GM12873 (cell line): ENCODE results near the gene ASPRV1.

Source experiments
- TF ChIP-seq, protein P1 (sequence below): IDR thresholded peaks from 2 replicates; pipeline ENCODE4 v1.5.1; 2012; ENCODE audit warnings: low read depth, mild to moderate bottlenecking, moderate library complexity, low read length, control low read depth; ENCODE audit not compliant: insufficient read depth; ENCODE audit errors: missing control alignments

ASPRV1 gene

DNA sequence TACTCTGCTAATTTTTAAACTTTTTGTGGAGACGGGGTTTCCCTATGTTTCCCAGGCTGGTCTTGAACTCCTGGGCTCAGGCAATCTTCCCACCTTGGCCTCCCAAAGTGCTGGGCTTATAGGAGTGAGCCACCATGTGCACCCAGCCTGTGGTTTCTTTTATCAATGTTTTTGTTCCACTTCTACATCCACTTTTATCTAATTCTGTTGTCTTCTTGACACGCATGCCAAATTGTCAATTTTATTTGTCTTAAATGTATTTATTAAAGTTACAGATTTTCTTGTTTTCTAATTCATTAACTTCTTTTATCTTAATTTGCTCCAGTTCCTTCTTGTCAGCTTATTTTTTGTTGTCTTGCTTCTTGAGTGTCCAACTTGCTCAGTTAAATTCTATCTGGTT lies 43.8 kb upstream of the ASPRV1 start:
- TF ChIP-seq, protein P1, sequence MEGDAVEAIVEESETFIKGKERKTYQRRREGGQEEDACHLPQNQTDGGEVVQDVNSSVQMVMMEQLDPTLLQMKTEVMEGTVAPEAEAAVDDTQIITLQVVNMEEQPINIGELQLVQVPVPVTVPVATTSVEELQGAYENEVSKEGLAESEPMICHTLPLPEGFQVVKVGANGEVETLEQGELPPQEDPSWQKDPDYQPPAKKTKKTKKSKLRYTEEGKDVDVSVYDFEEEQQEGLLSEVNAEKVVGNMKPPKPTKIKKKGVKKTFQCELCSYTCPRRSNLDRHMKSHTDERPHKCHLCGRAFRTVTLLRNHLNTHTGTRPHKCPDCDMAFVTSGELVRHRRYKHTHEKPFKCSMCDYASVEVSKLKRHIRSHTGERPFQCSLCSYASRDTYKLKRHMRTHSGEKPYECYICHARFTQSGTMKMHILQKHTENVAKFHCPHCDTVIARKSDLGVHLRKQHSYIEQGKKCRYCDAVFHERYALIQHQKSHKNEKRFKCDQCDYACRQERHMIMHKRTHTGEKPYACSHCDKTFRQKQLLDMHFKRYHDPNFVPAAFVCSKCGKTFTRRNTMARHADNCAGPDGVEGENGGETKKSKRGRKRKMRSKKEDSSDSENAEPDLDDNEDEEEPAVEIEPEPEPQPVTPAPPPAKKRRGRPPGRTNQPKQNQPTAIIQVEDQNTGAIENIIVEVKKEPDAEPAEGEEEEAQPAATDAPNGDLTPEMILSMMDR, result no peak

DNA sequence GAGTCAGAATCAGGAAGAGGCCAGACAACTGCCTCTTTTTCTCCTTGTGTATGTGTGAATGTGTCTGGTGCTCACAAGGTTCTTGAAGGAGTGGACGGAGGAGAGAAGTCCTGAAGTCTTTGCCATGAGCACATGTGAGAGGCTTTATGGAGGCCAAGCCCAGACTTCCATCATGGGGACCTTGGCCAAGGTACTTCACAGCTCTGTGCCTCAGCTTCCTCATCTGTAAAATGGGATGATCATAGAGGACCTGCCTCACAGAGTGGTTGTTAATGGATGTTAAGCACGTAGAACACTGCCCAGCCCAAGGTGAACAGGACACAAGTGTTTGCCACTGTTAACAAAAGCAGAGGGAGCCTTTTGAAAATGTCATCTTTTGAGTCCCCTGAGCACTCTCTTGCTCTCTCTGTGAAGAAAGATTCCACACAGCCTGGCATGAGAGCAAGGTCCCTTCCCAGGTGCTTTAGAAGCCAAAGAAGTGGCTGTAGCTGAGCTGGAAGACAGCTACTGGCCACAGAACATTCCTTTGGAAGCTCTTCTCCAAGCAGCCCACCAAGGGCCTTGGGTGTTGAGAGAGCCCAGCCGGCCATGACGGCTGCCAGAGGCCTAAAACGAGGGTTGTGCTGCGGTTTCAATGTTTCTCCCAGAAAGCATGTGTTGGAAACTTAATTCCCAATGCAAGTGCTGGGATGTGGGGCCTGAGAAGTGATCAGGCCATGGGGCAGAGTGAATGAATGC lies 41.8 kb upstream of the ASPRV1 start:
- TF ChIP-seq, protein P1, result no peak

DNA sequence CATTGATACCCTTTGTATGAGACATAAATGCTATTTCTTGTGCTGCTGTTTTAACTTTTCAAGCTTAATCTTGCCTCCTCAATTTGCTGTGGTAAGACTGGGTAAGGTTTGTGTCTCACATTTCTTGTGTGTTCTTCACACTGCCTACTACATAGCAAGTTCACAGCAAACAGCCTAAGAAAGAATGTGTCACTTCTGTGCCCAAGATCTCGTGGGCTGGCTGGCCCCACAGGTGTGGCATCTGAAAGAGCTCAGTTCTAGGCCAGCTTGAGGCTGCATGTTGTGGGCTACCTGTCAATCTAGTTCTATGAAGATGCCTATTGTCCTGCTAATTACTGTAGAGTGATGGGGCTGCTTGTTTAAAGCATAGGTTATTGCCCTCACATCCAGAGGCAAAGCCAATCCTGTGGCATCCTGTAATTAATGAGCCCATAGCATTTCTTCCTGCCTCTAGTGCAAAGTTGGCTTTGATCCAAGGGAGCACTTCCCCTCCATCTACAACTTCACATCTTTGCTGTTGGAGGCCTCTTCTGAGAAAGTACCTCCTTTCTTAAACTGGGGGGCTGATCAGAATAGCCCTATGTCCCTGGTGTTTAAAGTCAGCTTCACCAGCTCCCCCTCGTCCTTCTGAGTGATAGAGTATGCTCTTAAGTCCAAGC lies 40.9 kb upstream of the ASPRV1 start:
- TF ChIP-seq, protein P1, result no peak

DNA sequence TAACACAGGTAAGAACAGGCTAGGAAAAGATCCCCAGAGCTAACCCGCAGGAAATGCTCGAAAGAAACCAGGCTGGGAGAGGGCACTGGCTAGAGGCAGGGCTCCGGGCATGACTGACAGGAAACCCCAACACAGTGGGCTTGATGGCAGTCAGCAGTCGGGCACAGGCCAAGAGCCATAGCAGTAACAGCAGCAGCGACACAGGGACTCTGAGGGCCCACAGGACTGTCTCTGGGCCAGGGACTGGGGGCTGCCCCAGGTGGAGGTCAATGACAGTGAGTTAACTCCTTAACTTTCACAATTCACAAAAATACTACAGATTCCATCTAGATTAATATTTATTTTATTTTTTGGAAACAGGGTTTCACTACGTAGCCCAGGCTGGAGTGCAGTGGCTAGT lies 37.3 kb upstream of the ASPRV1 start:
- TF ChIP-seq, protein P1, result no peak

DNA sequence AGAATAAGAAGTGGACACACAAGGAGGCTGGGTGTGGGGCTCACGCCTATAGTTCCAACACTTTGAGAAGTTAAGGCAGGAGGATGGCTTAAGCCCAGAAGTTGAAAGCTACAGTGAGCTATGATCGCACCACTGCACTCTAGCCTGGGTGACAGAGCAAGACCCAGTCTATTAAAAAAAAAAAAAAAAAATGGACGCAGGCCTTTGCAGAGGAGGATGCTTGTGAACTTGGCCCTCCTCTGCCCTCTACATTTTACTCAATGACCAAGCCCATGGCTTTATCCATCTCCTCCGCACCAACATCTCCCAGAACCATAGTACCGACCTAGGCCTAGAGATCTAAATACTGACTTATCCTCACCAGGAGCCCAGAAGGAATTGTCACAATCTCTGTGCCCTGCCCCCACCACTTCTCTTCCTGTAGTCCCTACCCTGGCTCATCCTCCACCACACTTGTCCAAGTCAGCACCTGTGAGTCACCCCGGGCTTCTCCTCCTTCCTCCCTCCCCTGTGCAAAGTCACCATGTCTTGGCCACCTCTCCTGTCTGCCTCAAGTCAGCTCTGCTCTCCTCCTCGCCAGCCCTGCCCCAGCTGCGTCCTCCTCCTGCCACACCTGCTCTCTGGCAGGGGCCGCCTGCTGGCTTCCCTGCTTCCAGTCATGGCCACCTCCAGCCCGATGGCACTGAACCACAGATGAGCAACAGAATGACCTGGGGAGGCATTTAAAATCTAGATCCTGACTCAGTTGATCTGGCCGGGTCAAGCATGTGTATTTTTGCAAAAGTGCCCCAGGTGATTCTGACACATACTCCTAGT lies 35.8 kb upstream of the ASPRV1 start:
- TF ChIP-seq, protein P1, result no peak

DNA sequence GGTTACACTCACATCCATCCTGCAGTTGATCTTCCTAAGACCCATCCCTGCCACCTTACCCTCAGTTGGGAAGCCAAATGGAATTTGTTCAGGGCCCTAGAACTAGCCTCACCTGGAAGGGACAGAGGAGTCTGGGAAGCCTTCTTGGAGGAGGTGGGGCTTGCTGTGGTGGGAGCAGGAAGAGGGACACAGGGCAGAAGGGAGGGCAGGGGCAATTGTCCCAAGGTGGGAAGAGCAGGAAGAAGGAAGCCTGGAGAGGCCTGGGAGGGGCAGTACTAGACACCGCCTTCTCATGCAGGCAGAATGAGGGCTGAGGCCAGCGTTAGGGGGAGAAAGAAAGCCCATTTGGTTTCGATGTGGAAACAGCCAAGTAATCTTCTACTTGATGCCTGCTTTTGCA lies 34.1 kb upstream of the ASPRV1 start:
- TF ChIP-seq, protein P1, result no peak

DNA sequence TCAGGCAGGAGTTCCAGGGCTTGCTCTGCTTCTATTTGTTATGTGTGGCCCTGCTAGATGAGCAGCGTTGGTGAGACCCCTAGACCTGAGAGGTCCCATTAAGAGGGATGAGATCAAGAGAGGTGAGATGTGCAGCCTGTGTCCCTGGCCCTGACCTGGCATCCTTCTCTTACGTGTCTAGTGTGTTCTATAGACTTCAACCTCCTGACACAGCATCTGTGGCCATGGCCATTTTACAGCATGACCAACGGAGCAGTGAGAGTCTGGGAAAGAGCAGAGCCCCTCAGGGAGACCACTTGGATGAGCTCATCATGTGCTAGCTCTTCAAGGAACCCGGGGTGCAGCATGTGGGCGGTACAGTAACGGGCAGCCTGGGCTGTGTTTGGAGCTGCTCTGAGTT lies 32.7 kb upstream of the ASPRV1 start:
- TF ChIP-seq, protein P1, result no peak
